ENCODE results near the gene MYO7A. TPM values are rescaled to one million over a fixed set of nuclear protein-coding genes. Genes with fewer than 3 reads are reported as not detected.
A peak's percentile ranks its signal among the peaks of the same experiment; 100 is the strongest.

MYO7A gene
- total and polyA plus RNA-seq, 2 of the 8 experiments (the other 6 are each of a cell fraction or from before 2014, with no cell fraction given): 1.5 to 1.9 TPM

GRCh38 chr11:77201991-77202841 lies 74.2 kb downstream of the MYO7A start:
- H3K23ac ChIP-seq (ENCODE audit: insufficient read length): no peak overlapping the region
- no peak overlapping the region for H3K14ac ChIP-seq (ENCODE audit: insufficient read length)
- no peaks in the 10 kb centered on the region for H3K23me2 ChIP-seq (ENCODE audit: low read depth, low read length)
- no peak overlapping the region for H2AK5ac ChIP-seq (ENCODE audit: low read depth, low read length)
- H2AFZ ChIP-seq (ENCODE audit: low read length): no peak overlapping the region
- H3K4ac ChIP-seq (replicated peaks; ENCODE audit: insufficient read length, low read depth, low read length): no peak overlapping the region
- H4K91ac ChIP-seq (replicated peaks; ENCODE audit: insufficient read length, low read length): no peak overlapping the region
- FAIRE-seq (no peak), DNase-seq (ENCODE audit: low read depth in 1 of 2, low spot score in 2 of 2) (no peak)
- H3K36me3 ChIP-seq (ENCODE audit: control insufficient read depth in 2 of 4, insufficient read depth in 4 of 4, low read length in 3 of 4): no peaks in the 10 kb centered on the region
- no peak overlapping the region for H3K4me2 ChIP-seq (ENCODE audit: insufficient read depth in 1 of 2, low read depth in 2 of 2, low read length in 2 of 2)
- H3K4me3 ChIP-seq (ENCODE audit: extremely low read depth in 1 of 4, insufficient read depth in 2 of 4, low read depth in 3 of 4, low read length in 4 of 4): no peak overlapping the region
- H3K9me3 ChIP-seq (ENCODE audit: insufficient read depth in 2 of 2, low read depth in 1 of 2, low read length in 1 of 2): no peaks in the 10 kb centered on the region
- H3K79me1 ChIP-seq (ENCODE audit: low read depth, low read length): no peaks in the 10 kb centered on the region
- CTCF ChIA-PET (ENCODE audit: partially characterized antibody): interaction anchor here (1.4 to 5.9 kb wide), 6 partner anchors 7 to 347 kb away, joined by 3 to 35 read pairs (median 6); partner anchors contain the start of gene MYO7A
- H4K5ac ChIP-seq (ENCODE audit: insufficient read length, low read depth, low read length): no peak overlapping the region
- no peak overlapping the region for H2BK5ac ChIP-seq (ENCODE audit: low read depth, low read length)
- H2BK12ac ChIP-seq (ENCODE audit: low read depth, low read length): no peak overlapping the region
- no peaks in the 10 kb centered on the region for H3K79me2 ChIP-seq (ENCODE audit: control insufficient read depth in 1 of 2, insufficient read depth in 2 of 2, low read length in 2 of 2)
- no peak overlapping the region for H3K9ac ChIP-seq (replicated peaks in 1 of 4; ENCODE audit: extremely low read depth in 1 of 4, low read depth in 3 of 4, low read length in 3 of 4)
- H3K27ac ChIP-seq (ENCODE audit: low read depth, low read length): no peak overlapping the region
- no peak overlapping the region for H3K18ac ChIP-seq (ENCODE audit: extremely low read depth, low read length)
- H3K27me3 ChIP-seq (replicated peaks in 1 of 4; ENCODE audit: control insufficient read depth in 3 of 4, extremely low read depth in 1 of 4, insufficient read depth in 3 of 4, low read length in 3 of 4): no peaks in the 10 kb centered on the region; a peak in 1 of 7 replicates
- H2BK120ac ChIP-seq (replicated peaks; ENCODE audit: low read depth, low read length): no peak overlapping the region
- 0 out of 2 replicates have a peak overlapping the region, but pooled peaks have one; percentile 57 for H4K8ac ChIP-seq (ENCODE audit: extremely low read depth, insufficient read depth, low read length)
- no peak for TF ChIP-seq HDAC2 (IDR thresholded peaks at IDR 0.05; ENCODE audit: borderline replicate concordance in 1 of 2, low read depth in 2 of 2, low read length in 2 of 2)
- H3K4me1 ChIP-seq (replicated peaks in 1 of 4; ENCODE audit: control insufficient read depth in 3 of 4, insufficient read depth in 4 of 4, low read length in 3 of 4): no peaks in the 10 kb centered on the region; a peak in 1 of 7 replicates
- H2BK15ac ChIP-seq (ENCODE audit: low read length): no peak overlapping the region
- POLR2A ChIA-PET (ENCODE audit: partially characterized antibody): interaction anchor here (0.6 kb wide), 1 partner anchor 617 kb away, joined by 3 read pairs; no protein-coding TSS in a partner anchor
- H4K20me1 ChIP-seq (replicated peaks in 1 of 2; ENCODE audit: control insufficient read depth in 1 of 2, insufficient read depth in 2 of 2, low read length in 2 of 2): no peaks in the 10 kb centered on the region
- 84% methylated on average over 18 of the region's 23 CpGs; no CpG with 5 or more reads in 1 of the 2 experiments for WGBS, 2 experiments (ENCODE audit: extremely low coverage in 1 of 2, insufficient coverage in 1 of 2, insufficient read length in 1 of 2, insufficient replicate concordance in 2 of 2, low coverage in 1 of 2, low lambda C conversion rate in 2 of 2, missing lambda C conversion rate in 1 of 2)
- no peak overlapping the region for H3K56ac ChIP-seq (replicated peaks; ENCODE audit: insufficient read length, low read depth, low read length)
- H2BK20ac ChIP-seq (ENCODE audit: low read length): no peak overlapping the region
